Measurements from ENCODE around the gene GATA3.

- no peak for TF ChIP-seq CTCF (IDR thresholded peaks at IDR 0.05; ENCODE audit: poor library complexity, severe bottlenecking)
- TF ChIP-seq EZH2 (IDR thresholded peaks at IDR 0.05; ENCODE audit: borderline replicate concordance, insufficient read depth, low read length, poor library complexity, severe bottlenecking): no peak
- TF ChIP-seq RAD21 (conservative IDR thresholded peaks at IDR 0.05): no peak
- TF ChIP-seq REST (IDR thresholded peaks at IDR 0.05; ENCODE audit: borderline replicate concordance): no peak
- TF ChIP-seq POLR2AphosphoS5 (IDR thresholded peaks at IDR 0.05): no peak
- no peak for TF ChIP-seq SMC3 (conservative IDR thresholded peaks at IDR 0.05; ENCODE audit: poor library complexity)
- no peak for TF ChIP-seq MXI1 (conservative IDR thresholded peaks at IDR 0.05; ENCODE audit: poor library complexity, severe bottlenecking)
- no peak for TF ChIP-seq EP300 (conservative IDR thresholded peaks at IDR 0.05; ENCODE audit: poor library complexity, severe bottlenecking)
- TF ChIP-seq TAF1 (IDR thresholded peaks at IDR 0.05; ENCODE audit: low read depth): no peak
These were observed 22.4 kb downstream of the GATA3 start for GRCh38 chr10:8076933-8077332.

Data from neural cell (in vitro differentiated cells).